Fibroblast of pulmonary artery (primary cell): Measurements from ENCODE around the gene EDAR.

Source experiments
- DNase-seq: peaks from one replicate; pipeline ENCODE4 v3.0.0-alpha.2; 2010; ENCODE audit warnings: low read depth
- H3K4me3 ChIP-seq: replicated peaks from 2 replicates; pipeline ENCODE4 v1.5.1; 2011; ENCODE audit warnings: low read depth, mild to moderate bottlenecking, control low read depth, low read length, moderate library complexity
- CTCF ChIP-seq: IDR thresholded peaks from 2 replicates; pipeline ENCODE4 v1.5.1; 2011; ENCODE audit warnings: mild to moderate bottlenecking, control low read depth, low read length, inconsistent platforms; ENCODE audit errors: missing control alignments

The EDAR gene

DNA sequence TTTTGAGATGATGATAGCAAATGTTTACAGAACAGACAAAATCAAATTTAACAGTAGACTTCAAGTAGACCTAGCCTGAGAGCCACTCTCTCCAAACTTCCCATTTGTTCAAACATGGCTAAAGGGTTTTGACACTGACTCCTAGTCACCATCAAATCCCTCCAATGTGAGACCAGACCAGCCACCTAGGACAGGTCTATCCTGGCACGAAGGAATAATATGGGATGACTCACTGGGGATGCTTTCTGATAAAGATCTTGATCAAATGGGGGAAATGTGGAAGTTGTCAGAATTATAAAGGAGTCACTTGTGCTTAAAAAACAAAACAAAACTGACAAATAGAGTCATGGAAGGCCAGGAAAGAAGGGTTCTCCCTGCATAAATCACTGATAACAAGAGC is 95.7 kb downstream of the EDAR start:
- no peak overlapping the region for H3K4me3 ChIP-seq
- TF ChIP-seq CTCF: no peak
- DNase-seq: no peak

- no peak for TF ChIP-seq CTCF
- DNase-seq: no peak
- H3K4me3 ChIP-seq: no peak overlapping the region
Observed at GRCh38 chr2:108889907-108890306, 99.1 kb downstream of the EDAR start.

DNA sequence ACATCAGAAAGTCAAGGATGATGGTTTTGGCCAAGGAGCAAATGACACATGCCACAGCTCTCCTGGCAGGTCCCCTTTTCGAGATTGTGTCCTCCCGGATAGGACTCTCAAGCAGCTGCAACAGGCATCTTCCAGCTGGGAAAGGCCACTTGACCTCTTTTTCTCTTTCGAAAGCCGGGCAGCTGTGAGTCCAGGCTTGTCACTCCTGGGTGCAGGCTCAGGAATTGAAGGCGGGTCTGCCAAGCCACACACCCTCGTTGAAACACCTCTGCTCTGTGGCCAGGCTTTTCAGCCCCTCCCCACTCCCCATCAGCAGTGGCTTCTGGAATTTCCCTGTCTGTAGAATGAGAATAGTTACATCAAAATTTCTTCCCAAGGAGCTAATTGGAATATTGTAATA is 104.4 kb downstream of the EDAR start:
- H3K4me3 ChIP-seq: no peak overlapping the region
- no peak for DNase-seq
- no peak for TF ChIP-seq CTCF

DNA sequence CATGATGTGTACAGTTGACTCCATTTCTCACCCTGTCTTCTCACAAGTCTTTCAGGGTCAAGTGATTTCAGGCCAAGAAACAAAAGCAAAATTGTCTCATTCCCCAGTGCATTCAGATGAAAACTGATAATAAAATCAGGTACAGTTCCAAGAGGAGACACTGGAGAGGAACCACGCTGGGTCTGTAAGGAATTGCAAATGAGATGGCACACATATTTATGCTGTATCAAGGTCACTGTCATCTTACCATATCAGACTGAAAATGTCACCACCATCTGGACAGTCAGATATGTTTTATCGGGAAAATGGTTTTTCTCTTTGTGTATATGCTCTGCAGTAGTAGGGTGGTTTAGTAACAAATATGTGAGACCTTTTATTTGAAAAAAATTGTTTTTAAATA is 110.7 kb downstream of the EDAR start:
- DNase-seq: no peak
- no peak for TF ChIP-seq CTCF
- no peak overlapping the region for H3K4me3 ChIP-seq

DNA sequence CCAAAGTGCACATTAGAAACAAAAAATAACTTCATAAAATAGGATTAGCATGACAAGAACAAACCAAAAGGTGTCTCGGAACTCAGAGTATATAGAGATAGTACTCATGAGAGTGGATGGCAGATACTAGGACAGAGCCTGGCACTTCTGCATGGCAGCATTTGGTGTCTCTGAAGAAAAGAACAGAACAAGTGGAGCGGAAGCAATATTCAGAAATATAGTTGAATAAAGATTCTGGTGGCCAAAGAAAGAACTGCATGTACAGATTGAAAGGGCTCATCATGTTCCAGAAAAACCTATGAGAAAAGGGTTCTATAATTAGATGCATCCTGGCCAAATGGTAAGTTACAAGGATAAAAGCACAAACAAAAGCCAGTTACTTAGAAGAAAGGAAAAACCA is 111.5 kb downstream of the EDAR start:
- TF ChIP-seq CTCF: no peak
- no peak for DNase-seq
- H3K4me3 ChIP-seq: no peak overlapping the region

DNA sequence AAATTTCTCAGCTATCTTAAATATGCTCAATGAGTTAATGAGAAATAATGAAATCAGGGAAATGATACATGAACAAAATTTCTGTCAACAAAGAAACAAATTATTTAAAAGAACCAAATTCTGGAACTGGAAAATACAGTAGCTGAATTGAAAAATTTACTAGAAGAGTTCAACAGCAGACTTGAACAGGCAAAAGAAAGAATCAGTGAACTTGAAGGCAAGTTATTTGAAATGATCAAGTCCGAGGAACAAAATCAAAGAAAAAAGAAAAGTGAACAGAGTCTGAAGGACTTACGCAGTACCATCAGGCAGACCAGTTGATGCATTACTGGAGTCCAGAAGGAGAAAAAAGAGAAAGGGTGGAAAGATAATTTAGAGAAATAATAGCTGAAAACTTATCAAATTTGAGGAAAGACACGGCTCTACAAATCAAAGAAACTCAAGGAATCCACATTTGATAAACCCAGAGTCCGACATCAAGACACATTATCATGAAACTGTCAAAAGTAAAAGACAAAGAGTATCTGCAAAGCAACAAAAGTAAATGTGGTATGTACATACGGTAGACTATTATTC is 118.9 kb downstream of the EDAR start:
- DNase-seq: no peak
- no peak overlapping the region for H3K4me3 ChIP-seq
- no peak for TF ChIP-seq CTCF

DNA sequence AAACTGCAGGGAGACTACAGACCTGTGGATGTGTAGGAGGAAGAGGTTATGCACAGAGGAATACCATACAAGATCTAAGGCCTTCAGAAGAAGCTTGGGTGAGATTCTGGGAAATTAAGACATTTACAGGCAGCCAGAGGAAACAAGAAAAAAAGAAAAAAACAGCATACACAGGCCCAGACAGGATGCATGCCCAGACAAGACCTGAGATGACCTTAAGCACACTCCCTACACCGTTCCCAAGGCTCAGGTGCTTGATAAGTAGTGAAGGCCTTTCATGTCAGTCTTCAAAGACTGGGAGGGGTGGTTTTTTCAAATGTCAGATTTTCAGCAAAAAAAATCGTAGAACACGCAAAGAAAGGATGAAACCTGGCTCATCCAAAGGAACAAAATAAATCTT is 119.5 kb downstream of the EDAR start:
- DNase-seq: no peak
- H3K4me3 ChIP-seq: no peak overlapping the region
- TF ChIP-seq CTCF: no peak
